Calu3 (cell line): Measurements from ENCODE around the gene FYB2. TPM values are rescaled to one million over a fixed set of nuclear protein-coding genes. Genes with fewer than 3 reads are reported as not detected.
"Not testable (repeated sequence)": the region's sequence is repeated elsewhere in the genome, so short reads cannot be mapped to it uniquely, and the experiment has no call there.

Experiments
- BruUV-seq: library from RNA; stranded (reverse); fragments of 400-500 nt; replicated peaks from 2 replicates; lab custom pipeline; 2021; lab: Mats Ljungman, UMichigan
- CTCF ChIA-PET: fragments of 300-600 bp; sonication (Branson Sonifier 250); formaldehyde crosslinking; loops from one replicate; lab custom pipeline; 2022; ENCODE audit warnings: antibody characterized with exemption; lab: Charles Lee
- DNase-seq: peaks from one replicate; pipeline ENCODE4 v3.0.0; 2022
- H3K27ac Mint-ChIP-seq: one replicate; pipeline ENCODE4 v1.8.0; 2022; ENCODE audit warnings: mixed read lengths; ENCODE audit not compliant: unreplicated experiment
- H3K27me3 Mint-ChIP-seq: one replicate; pipeline ENCODE4 v1.8.0; 2022; ENCODE audit warnings: mixed read lengths; ENCODE audit not compliant: unreplicated experiment
- H3K36me3 Mint-ChIP-seq: one replicate; pipeline ENCODE4 v1.8.0; 2022; ENCODE audit warnings: mild to moderate bottlenecking, moderate library complexity, mixed read lengths; ENCODE audit not compliant: insufficient read depth, unreplicated experiment
- H3K4me1 Mint-ChIP-seq: one replicate; pipeline ENCODE4 v1.8.0; 2022; ENCODE audit warnings: mild to moderate bottlenecking, low read depth, mixed read lengths; ENCODE audit not compliant: unreplicated experiment
- H3K4me3 Mint-ChIP-seq: one replicate; pipeline ENCODE4 v1.8.0; 2022; ENCODE audit warnings: mild to moderate bottlenecking, low read depth, moderate library complexity, mixed read lengths; ENCODE audit not compliant: unreplicated experiment
- H3K9me3 Mint-ChIP-seq: one replicate; pipeline ENCODE4 v1.8.0; 2022; ENCODE audit warnings: low read depth, mixed read lengths; ENCODE audit not compliant: unreplicated experiment
- CTCF ChIP-seq: fragments of 200-600 bp; IDR thresholded peaks from one replicate; pipeline ENCODE4 v1.8.0; 2022; ENCODE audit warnings: antibody characterized with exemption; ENCODE audit not compliant: unreplicated experiment
- intact Hi-C: fragments of 100-400 bp; cut with micrococcal nuclease; formaldehyde crosslinking; loops from one replicate; pipeline ENCODE4 v1.10.0; 2022; ENCODE audit not compliant: unreplicated experiment
- total RNA-seq: library from RNA; stranded (reverse); gene quantifications from 2 replicates; pipeline ENCODE4 v1.2.3, GENCODE V29; 2022

FYB2 gene
- total RNA-seq, 1 experiment from 2014 or later: not detected

DNA sequence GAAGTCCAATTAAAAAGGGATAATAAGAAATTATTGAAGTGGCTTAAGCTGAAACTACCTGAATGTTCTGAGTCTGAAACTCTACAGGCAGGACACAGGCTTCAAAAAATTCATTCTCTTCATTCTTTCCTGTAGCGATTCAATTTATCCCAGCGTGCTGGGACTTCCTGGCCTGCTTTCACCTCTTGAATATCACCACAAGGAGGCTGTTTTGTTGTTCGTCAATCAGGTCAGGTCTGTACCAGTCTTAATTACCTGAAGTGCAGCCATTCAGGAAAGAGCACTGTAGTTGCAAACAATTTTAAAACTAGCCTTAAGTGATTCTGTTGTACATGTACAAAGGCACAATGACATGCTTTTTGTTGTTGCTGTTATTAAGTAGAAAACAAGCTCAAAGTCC lies 38.4 kb downstream of the FYB2 start:
- CTCF ChIA-PET: no interaction called here
- Mint-ChIP-seq H3K4me3 (no peak overlapping the region), H3K27ac (no peak overlapping the region), H3K4me1 (no peaks in the 10 kb centered on the region), H3K9me3 (no peaks in the 10 kb centered on the region), H3K27me3 (no peaks in the 10 kb centered on the region), H3K36me3 (no peaks in the 10 kb centered on the region)
- TF ChIP-seq CTCF: no peak
- intact Hi-C loops: no loop called here
- no TSS peak for BruUV-seq
- no peak for DNase-seq

DNA sequence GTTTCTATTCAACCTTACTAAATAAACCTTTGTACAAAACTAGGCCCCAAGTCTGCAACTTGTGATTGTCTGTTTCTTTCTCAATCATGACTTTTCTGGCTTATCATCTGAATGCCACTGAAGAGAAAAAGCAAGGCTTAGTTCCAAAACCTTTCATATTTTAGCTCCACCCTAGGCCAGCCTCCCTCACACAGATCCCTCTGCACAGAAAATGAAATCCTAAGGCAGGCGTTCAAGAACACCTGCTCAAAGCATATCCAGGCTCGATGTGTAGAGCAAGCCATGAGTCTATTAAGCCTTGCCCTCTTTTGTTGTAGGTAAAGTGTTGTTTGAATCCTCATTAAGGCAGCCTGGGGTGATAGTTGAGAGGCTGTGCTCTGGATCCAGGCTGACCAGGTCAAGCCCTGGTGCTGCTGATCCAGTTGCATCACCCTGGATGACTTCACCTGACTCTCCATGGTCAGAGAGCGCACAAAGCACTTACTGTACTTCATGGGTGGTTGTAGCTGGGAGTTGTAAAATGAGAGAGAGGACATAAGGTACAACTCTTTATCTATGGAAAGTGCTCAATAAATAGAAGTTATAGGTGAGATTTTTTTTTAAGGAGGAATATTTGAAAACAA lies 39.0 kb downstream of the FYB2 start:
- no TSS peak for BruUV-seq
- no peak for DNase-seq
- no peak overlapping the region for H3K4me3 Mint-ChIP-seq
- H3K4me1 Mint-ChIP-seq: no peaks in the 10 kb centered on the region
- no peaks in the 10 kb centered on the region for H3K9me3 Mint-ChIP-seq
- no peaks in the 10 kb centered on the region for H3K36me3 Mint-ChIP-seq
- no peaks in the 10 kb centered on the region for H3K27me3 Mint-ChIP-seq
- intact Hi-C loops: no loop called here
- TF ChIP-seq CTCF: no peak
- CTCF ChIA-PET: no interaction called here
- H3K27ac Mint-ChIP-seq: no peak overlapping the region

GRCh38 chr1:56777972-56778371 lies 41.2 kb downstream of the FYB2 start:
- intact Hi-C loops: no loop called here
- H3K4me1 Mint-ChIP-seq: no peaks in the 10 kb centered on the region
- no peaks in the 10 kb centered on the region for H3K27me3 Mint-ChIP-seq
- H3K36me3 Mint-ChIP-seq: no peaks in the 10 kb centered on the region
- BruUV-seq: no TSS peak
- CTCF ChIA-PET: no interaction called here
- H3K4me3 Mint-ChIP-seq: no peak overlapping the region
- TF ChIP-seq CTCF: no peak
- no peak for DNase-seq
- no peak overlapping the region for H3K27ac Mint-ChIP-seq
- no peaks in the 10 kb centered on the region for H3K9me3 Mint-ChIP-seq

- H3K27ac Mint-ChIP-seq, intact Hi-C loops, DNase-seq, H3K9me3 Mint-ChIP-seq, H3K27me3 Mint-ChIP-seq, CTCF ChIA-PET, H3K36me3 Mint-ChIP-seq, H3K4me1 Mint-ChIP-seq, BruUV-seq, H3K4me3 Mint-ChIP-seq: not testable (repeated sequence)
Observed at GRCh38 chr1:56774732-56775131, 44.5 kb downstream of the FYB2 start.

DNA sequence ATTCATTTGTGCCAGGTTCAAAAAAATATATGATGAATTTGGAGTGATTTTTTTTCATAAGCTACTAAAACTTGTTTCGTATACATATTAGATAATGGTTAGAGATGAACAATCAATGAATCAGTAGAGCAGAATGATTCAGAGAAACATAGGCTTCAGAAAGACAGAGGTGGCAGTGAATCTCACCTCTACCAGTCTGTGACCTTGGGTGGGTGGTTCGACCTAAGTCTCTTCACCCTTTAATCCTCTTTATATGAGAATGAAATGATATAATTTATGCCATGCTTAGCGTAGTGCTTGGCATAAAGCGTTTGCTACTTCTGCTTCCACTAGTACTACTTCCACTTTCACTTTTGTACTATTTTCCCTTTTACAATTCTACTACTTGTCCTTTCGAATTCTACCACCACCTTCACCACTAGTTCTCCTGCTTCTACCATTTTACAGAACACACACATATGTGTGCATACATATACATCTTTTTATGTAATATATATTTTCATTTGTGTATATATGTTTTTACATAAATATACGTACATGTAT lies 45.1 kb downstream of the FYB2 start:
- no TSS peak for BruUV-seq
- H3K4me1 Mint-ChIP-seq: no peaks in the 10 kb centered on the region
- H3K9me3 Mint-ChIP-seq: no peaks in the 10 kb centered on the region
- intact Hi-C loops: no loop called here
- CTCF ChIA-PET: no interaction called here
- no peak for DNase-seq
- no peak for TF ChIP-seq CTCF
- no peak overlapping the region for H3K27ac Mint-ChIP-seq
- no peak overlapping the region for H3K4me3 Mint-ChIP-seq
- H3K27me3 Mint-ChIP-seq: no peaks in the 10 kb centered on the region
- no peaks in the 10 kb centered on the region for H3K36me3 Mint-ChIP-seq
